ENCODE measurements around the gene MSMB.

Gene MSMB

GRCh38 chr10:46033602-46034011 lies 12.5 kb downstream of the MSMB start:
- peak; percentile 87 for DNase-seq (ENCODE audit: low spot score)

- DNase-seq (ENCODE audit: low spot score): no peak
Measured at GRCh38 chr10:46031648-46032532, 14.2 kb downstream of the MSMB start.

GRCh38 chr10:46030091-46030937 lies 15.8 kb downstream of the MSMB start, which contains the start of gene NCOA4:
Gene NCOA4 (minus strand): TSS chr10:46030623. CDS start chr10:46016680, 13,943 bp downstream.
- peak; percentile 99 for DNase-seq (ENCODE audit: low spot score)

GRCh38 chr10:46029461-46030030 lies 16.5 kb downstream of the MSMB start:
- no peak for DNase-seq (ENCODE audit: low spot score)

GRCh38 chr10:46028584-46029460 lies 17.2 kb downstream of the MSMB start:
- DNase-seq (ENCODE audit: low spot score): peak; percentile 45

- DNase-seq (ENCODE audit: low spot score): no peak
Measured at GRCh38 chr10:46026106-46026505, 20.0 kb downstream of the MSMB start.

GRCh38 chr10:46025406-46025805 lies 20.7 kb downstream of the MSMB start:
- DNase-seq (ENCODE audit: low spot score): no peak

- no peak for DNase-seq (ENCODE audit: low spot score)
Measured at GRCh38 chr10:46024948-46025347, 21.1 kb downstream of the MSMB start.

GRCh38 chr10:46022978-46023702 lies 22.9 kb downstream of the MSMB start:
- peak; percentile 94 for DNase-seq (ENCODE audit: low spot score)

- no peak for DNase-seq (ENCODE audit: low spot score)
Measured at GRCh38 chr10:46020344-46020657, 25.8 kb downstream of the MSMB start.

GRCh38 chr10:46019569-46020343 lies 26.3 kb downstream of the MSMB start:
- DNase-seq (ENCODE audit: low spot score): no peak

- DNase-seq (ENCODE audit: low spot score): no peak
Measured at GRCh38 chr10:46019177-46019528, 26.9 kb downstream of the MSMB start.

- no peak for DNase-seq (ENCODE audit: low spot score)
Measured at GRCh38 chr10:46018453-46019176, 27.5 kb downstream of the MSMB start.

- no peak for DNase-seq (ENCODE audit: low spot score)
Measured at GRCh38 chr10:46017733-46018132, 28.3 kb downstream of the MSMB start.

GRCh38 chr10:46016811-46017210 lies 29.3 kb downstream of the MSMB start:
- no peak for DNase-seq (ENCODE audit: low spot score)

- no peak for DNase-seq (ENCODE audit: low spot score)
Measured at GRCh38 chr10:46016190-46016589, 29.9 kb downstream of the MSMB start.

- DNase-seq (ENCODE audit: low spot score): no peak
Measured at GRCh38 chr10:46014683-46015405, 31.2 kb downstream of the MSMB start.

GRCh38 chr10:46014206-46014605 lies 31.9 kb downstream of the MSMB start:
- no peak for DNase-seq (ENCODE audit: low spot score)

GRCh38 chr10:46012746-46013145 lies 33.3 kb downstream of the MSMB start:
- no peak for DNase-seq (ENCODE audit: low spot score)

Data from AG20443 (cell line).